BLaER1 (cell line): ENCODE results near the gene SFMBT1.

ENCODE experiments used
- H3K27ac ChIP-seq: shearing (Covaris generic); formaldehyde crosslinking; 2 replicates; pipeline ENCODE4 v1.8.1; 2022
- H3K27me3 ChIP-seq: shearing (Covaris generic); formaldehyde crosslinking; 2 replicates; pipeline ENCODE4 v1.8.1; 2022
- H3K36me3 ChIP-seq: shearing (Covaris generic); formaldehyde crosslinking; 2 replicates; pipeline ENCODE4 v1.8.1; 2022
- H3K4me1 ChIP-seq: shearing (Covaris generic); formaldehyde crosslinking; 2 replicates; pipeline ENCODE4 v1.8.1; 2022
- H3K4me2 ChIP-seq: shearing (Covaris generic); formaldehyde crosslinking; 2 replicates; pipeline ENCODE4 v1.8.1; 2022
- H3K4me3 ChIP-seq: shearing (Covaris generic); formaldehyde crosslinking; 2 replicates; pipeline ENCODE4 v1.8.1; 2022
- H3K9ac ChIP-seq: shearing (Covaris generic); formaldehyde crosslinking; 2 replicates; pipeline ENCODE4 v1.8.1; 2022
- H3K9me3 ChIP-seq: shearing (Covaris generic); formaldehyde crosslinking; 2 replicates; pipeline ENCODE4 v1.8.1; 2022
- H4K20me1 ChIP-seq: shearing (Covaris generic); formaldehyde crosslinking; 2 replicates; pipeline ENCODE4 v1.8.1; 2022
- Cebpa-rat ChIP-seq: shearing (Covaris generic); IDR thresholded peaks from 2 replicates; pipeline ENCODE4 v1.8.1; 2022

Gene SFMBT1

DNA sequence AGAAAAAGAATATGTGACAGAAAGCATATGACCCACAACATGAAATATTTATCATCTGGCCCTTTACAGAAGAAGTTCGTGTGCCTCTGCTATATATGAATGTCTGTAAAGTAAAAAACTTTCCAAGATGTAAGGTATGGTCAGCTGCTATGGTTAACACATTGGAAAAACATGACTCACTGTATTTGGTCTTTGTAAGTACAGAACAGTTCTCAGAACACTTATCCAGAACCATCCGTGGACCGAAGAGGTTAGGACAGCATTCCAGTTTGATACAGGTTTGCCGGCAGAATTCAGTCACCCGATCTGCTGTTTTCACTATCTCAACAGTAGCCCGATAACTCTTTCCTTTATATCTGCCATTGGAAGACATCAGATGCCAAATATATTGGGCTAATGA, 135.1 kb downstream of the SFMBT1 start:
- H3K9me3 ChIP-seq = no peaks in the 10 kb centered on the region
- no peak overlapping the region for H3K4me2 ChIP-seq
- H3K36me3 ChIP-seq = peaks cover 82% of the 10 kb centered on the region
- H4K20me1 ChIP-seq = no peaks in the 10 kb centered on the region
- H3K27ac ChIP-seq = no peak overlapping the region
- no peak for TF ChIP-seq Cebpa-rat
- H3K4me1 ChIP-seq = no peaks in the 10 kb centered on the region
- no peaks in the 10 kb centered on the region for H3K27me3 ChIP-seq
- H3K4me3 ChIP-seq = no peak overlapping the region
- H3K9ac ChIP-seq = no peak overlapping the region

DNA sequence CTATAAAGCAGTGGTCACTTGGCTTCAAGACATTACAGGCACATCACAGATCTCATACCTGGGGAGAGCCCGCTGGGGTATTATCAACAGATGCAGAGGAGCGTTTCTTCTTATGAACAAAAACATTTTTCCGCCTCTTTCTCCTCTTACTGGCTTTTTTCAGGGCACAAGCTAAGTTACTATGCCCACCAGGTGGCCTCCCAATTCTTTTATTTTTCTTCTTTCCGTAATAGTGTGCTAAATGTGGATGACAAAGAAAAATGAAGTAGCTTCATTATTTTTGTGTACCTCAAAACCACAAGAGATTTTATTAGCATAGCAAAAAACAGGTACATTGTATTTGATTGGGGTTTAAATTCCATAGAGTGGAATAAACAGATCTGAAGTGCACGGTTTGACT, 138.4 kb downstream of the SFMBT1 start:
- H3K27ac ChIP-seq = no peak overlapping the region
- no peak overlapping the region for H3K4me2 ChIP-seq
- no peaks in the 10 kb centered on the region for H3K27me3 ChIP-seq
- no peak overlapping the region for H3K9ac ChIP-seq
- no peaks in the 10 kb centered on the region for H4K20me1 ChIP-seq
- H3K4me3 ChIP-seq = no peak overlapping the region
- no peaks in the 10 kb centered on the region for H3K4me1 ChIP-seq
- H3K36me3 ChIP-seq = peaks cover 79% of the 10 kb centered on the region
- no peak for TF ChIP-seq Cebpa-rat
- no peaks in the 10 kb centered on the region for H3K9me3 ChIP-seq

DNA sequence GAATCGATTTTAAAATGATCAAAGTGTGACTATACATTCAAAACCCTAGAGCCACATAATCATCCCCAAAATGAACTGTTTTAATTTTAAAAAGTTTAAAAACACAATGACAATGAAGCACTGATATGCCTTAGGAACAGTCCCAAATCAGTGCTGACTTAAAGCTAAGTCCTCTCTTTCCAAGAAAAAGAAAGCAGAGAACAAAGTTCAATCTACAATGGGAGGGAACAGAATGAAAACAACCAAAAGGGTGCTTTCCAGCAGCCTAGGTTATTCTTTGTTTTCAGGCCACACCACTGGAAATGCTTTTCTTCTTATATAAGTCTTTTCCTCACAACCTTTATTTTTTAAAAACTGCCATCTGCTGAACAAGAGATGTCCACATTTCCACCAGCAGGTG, 141.3 kb downstream of the SFMBT1 start:
- Histone ChIP-seq H3K4me2 (no peak overlapping the region), H3K9ac (no peak overlapping the region), H3K9me3 (no peaks in the 10 kb centered on the region), H3K27ac (no peak overlapping the region), H4K20me1 (no peaks in the 10 kb centered on the region), H3K36me3 (peaks cover 60% of the 10 kb centered on the region), H3K27me3 (no peaks in the 10 kb centered on the region), H3K4me3 (no peak overlapping the region), H3K4me1 (peaks cover 10% of the 10 kb centered on the region)
- no peak for TF ChIP-seq Cebpa-rat

DNA sequence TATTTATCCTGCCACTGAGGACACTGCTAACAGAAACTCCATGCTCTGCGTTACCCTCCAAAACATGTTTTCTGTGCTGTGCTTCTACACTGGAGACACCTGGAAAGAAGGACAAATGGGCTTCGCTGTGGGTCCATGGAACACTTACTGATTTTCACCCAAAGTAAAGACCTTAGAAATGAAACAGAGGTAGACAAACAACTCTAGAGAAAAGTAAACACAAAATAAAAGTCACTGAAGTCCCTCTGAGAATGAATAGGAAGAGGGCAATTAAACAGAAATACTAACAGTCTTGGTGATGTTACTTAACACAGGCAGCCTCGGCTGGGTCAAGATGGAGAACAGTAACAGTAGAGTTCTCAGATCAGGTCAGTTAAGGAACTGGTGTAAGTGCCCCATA, 141.9 kb downstream of the SFMBT1 start:
- Histone ChIP-seq H4K20me1 (no peaks in the 10 kb centered on the region), H3K36me3 (peaks cover 57% of the 10 kb centered on the region), H3K27ac (no peak overlapping the region), H3K4me1 (peaks cover 10% of the 10 kb centered on the region), H3K4me3 (no peak overlapping the region), H3K9ac (no peak overlapping the region), H3K4me2 (no peak overlapping the region), H3K27me3 (no peaks in the 10 kb centered on the region), H3K9me3 (no peaks in the 10 kb centered on the region)
- no peak for TF ChIP-seq Cebpa-rat

DNA sequence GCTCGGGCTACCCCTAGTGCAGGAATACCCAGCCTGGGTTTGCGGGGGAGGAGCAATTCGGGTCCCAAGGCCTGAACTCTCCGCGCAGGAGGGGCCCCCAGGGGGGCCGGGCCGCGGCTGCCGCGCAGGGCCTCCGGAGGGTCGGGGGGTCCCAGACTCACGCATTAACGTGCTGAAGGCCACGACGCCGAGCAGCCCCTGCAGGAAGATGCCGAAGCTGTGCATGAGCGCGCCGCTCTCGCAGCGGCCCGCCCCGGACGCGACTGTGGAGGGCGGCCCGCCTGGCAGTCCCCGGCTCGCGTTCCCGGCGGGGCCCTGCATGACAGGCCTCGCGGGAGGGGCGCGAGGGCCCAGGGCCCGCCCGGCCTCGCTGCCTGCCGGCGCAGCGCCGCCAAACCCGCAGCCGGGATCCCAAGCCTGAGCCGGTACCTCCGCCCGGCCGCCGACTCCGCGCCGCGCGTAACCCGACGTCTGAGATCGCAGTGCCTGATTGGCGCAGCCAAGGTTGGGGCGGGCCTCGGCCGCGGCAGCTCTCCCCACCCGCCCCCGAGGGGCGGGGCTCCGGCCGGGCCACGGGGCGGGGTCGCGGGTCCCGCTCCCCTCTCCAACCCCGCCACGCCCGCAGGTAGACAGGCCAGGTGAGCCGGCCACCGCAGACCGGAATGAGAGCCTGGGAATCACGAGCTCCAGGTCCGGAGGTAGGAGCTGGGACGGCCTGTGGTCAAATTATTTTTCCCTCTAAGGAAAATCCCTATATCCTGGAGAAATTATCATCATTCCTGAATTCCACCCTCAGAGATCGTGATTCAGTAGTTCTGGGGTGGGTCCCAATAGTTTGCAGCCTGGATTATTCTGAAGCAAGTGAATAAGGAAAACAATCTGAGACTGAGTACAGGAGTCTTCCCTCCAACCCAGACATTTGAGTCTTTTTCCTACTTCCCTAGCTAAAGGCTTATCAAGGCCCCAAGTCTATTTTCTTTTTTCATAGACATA, 148.4 kb downstream of the SFMBT1 start, which contains the start of gene STIMATE:
TSS of gene STIMATE (minus strand) at position 419 of the 993 bp plus-strand sequence. CDS start at position 321, 98 bp downstream.
- Histone ChIP-seq H3K27me3 (no peaks in the 10 kb centered on the region), H3K4me3 (peak within 1 kb of the TSS; percentile 89), H3K4me2 (peak within 1 kb of the TSS; percentile 97), H3K36me3 (peaks cover 14% of the 10 kb centered on the region), H3K27ac (peak within 1 kb of the TSS; percentile 76), H3K4me1 (peaks cover 60% of the 10 kb centered on the region), H4K20me1 (peaks cover 39% of the 10 kb centered on the region), H3K9me3 (no peaks in the 10 kb centered on the region), H3K9ac (peak within 1 kb of the TSS; percentile 85)
- TF ChIP-seq Cebpa-rat = no peak

DNA sequence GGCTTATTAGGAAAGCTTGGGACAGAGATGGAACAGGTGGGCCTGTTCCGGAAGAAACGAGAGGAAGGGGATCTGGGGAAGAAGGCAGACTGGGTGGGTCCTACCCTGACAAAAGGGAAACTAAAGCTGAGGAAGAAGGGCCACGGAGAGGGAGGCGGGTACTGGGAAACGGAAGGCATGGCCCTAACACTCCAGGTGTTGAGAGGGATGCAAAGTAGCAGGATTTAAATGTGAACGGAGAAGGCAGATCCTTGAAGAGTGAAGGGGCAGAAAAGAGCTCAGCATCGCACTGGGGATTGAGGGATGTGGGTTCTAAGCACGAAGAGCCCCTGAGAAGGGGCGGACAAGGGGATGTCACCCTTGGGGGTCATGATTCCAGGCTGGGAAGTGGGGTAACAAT, 149.3 kb downstream of the SFMBT1 start:
- H3K27ac ChIP-seq = peak overlapping the region; percentile 76
- H3K27me3 ChIP-seq = no peaks in the 10 kb centered on the region
- H3K9me3 ChIP-seq = no peaks in the 10 kb centered on the region
- H3K4me2 ChIP-seq = peak overlapping the region; percentile 97
- H4K20me1 ChIP-seq = peaks cover 44% of the 10 kb centered on the region
- H3K9ac ChIP-seq = peak overlapping the region; percentile 85
- H3K4me3 ChIP-seq = peak overlapping the region; percentile 89
- TF ChIP-seq Cebpa-rat = no peak
- H3K36me3 ChIP-seq = peaks cover 7% of the 10 kb centered on the region; the same call in 1 of the 2 replicates
- peaks cover 68% of the 10 kb centered on the region for H3K4me1 ChIP-seq

DNA sequence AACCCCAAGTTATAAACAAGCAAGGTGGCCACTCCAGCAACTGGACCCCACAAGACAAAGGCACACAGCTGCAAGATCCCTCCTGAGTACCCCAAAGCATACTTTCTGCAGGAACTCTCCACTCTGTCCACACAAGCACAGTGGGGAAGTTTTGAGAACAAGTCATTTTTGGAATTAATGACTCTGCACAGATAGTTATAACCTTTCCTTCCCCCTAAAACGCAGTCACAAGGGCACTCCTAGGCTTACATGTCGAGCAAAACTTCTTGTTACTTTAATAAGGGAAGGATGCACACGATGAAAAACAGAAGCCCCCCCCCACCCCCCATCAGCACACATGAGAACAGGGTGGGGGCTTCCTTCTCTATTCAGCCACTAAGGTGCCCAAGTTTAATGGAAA, 149.7 kb downstream of the SFMBT1 start:
- Histone ChIP-seq H3K36me3 (peaks cover 10% of the 10 kb centered on the region; the same call in 1 of the 2 replicates), H3K9ac (peak overlapping the region; percentile 85), H3K9me3 (no peaks in the 10 kb centered on the region), H3K27me3 (no peaks in the 10 kb centered on the region), H3K27ac (peak overlapping the region; percentile 76; the same call in 1 of the 2 replicates), H4K20me1 (peaks cover 48% of the 10 kb centered on the region), H3K4me2 (peak overlapping the region; percentile 97), H3K4me3 (peak overlapping the region; percentile 89), H3K4me1 (peaks cover 73% of the 10 kb centered on the region)
- TF ChIP-seq Cebpa-rat = no peak

DNA sequence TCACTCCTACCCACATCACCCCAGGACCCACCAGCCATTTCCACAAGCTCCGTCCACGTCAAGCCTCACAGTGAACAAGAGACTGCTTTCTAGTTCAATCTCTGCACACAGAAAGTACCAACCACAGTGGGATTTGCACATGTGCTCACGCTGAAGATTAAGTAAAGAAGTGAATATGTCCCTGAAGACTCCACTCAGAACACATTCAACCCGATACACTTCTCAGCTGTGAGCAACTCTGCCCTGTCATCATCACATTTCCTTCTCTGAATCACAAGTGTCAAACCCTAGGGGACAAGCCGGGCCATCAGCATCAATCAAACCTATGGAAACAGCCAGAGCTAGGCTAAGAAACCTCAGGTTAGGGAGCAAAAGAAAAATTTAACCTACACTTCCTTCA, 150.5 kb downstream of the SFMBT1 start:
- H3K27me3 ChIP-seq = no peaks in the 10 kb centered on the region
- H3K4me2 ChIP-seq = peak overlapping the region; percentile 97
- TF ChIP-seq Cebpa-rat = no peak
- peaks cover 71% of the 10 kb centered on the region for H3K4me1 ChIP-seq
- peaks cover 56% of the 10 kb centered on the region for H4K20me1 ChIP-seq
- H3K4me3 ChIP-seq = 0 out of 2 replicates have a peak overlapping the region, but pooled peaks have one; percentile 89
- H3K9ac ChIP-seq = peak overlapping the region; percentile 85; the same call in 1 of the 2 replicates
- no peaks in the 10 kb centered on the region for H3K9me3 ChIP-seq
- peaks cover 12% of the 10 kb centered on the region; the same call in 1 of the 2 replicates for H3K36me3 ChIP-seq
- no peak overlapping the region for H3K27ac ChIP-seq

DNA sequence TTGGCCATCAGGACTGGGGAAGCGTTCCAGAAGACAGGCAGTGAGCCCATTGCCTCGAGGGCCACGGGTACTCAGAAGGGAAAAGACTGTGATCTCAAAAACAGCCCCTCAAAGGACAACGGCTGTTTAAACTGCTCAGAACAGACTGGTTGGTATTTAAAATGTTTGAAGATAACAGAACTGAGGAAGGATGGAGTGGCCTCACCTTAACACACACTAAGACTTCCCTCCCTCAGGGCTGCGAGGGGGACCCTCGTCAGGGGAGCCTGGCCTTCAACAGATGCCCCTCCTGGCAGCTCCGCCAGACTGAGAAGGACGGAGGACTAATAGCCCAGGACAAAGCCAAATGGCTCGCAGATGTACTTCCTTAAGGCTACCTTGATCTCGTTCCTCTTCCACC, 151.1 kb downstream of the SFMBT1 start:
- H4K20me1 ChIP-seq = peaks cover 62% of the 10 kb centered on the region
- peaks cover 18% of the 10 kb centered on the region; the same call in 1 of the 2 replicates for H3K36me3 ChIP-seq
- no peak overlapping the region for H3K4me3 ChIP-seq
- TF ChIP-seq Cebpa-rat = no peak
- H3K27me3 ChIP-seq = no peaks in the 10 kb centered on the region
- H3K4me2 ChIP-seq = peak overlapping the region; percentile 97; the same call in 1 of the 2 replicates
- H3K9ac ChIP-seq = peak overlapping the region; percentile 85; the same call in 1 of the 2 replicates
- peaks cover 65% of the 10 kb centered on the region for H3K4me1 ChIP-seq
- no peak overlapping the region for H3K27ac ChIP-seq
- no peaks in the 10 kb centered on the region for H3K9me3 ChIP-seq

DNA sequence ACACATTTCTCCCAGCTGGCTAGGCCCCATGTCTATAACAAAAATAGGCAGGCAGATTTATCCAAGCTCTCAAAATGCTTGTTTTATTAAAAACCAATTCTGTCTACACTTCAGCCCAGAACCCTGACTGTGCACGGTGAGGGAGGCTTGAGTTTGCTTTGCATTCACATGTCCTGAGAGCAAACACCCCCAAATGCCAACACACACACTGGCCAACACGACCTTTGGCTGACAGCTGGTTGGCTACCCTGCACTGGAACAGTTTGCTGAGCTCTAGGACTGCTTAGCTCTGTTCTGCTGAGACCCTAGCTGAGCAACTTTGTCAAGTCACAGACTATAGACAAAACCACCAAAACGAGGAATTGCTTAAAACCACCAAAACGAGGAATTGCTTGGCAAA, 152.2 kb downstream of the SFMBT1 start:
- Histone ChIP-seq H3K4me2 (peak overlapping the region; percentile 40), H3K9me3 (no peaks in the 10 kb centered on the region), H4K20me1 (peaks cover 73% of the 10 kb centered on the region), H3K36me3 (peaks cover 28% of the 10 kb centered on the region), H3K9ac (peak overlapping the region; percentile 12; the same call in 1 of the 2 replicates), H3K4me1 (peaks cover 65% of the 10 kb centered on the region), H3K4me3 (no peak overlapping the region), H3K27me3 (no peaks in the 10 kb centered on the region; the same call in 1 of the 2 replicates), H3K27ac (no peak overlapping the region)
- TF ChIP-seq Cebpa-rat = no peak
